DOHH2 (cell line): ENCODE measurements around the gene HORMAD2.

Experiments used
- H3F3A ChIP-seq: fragments of 200-600 bp; sonication (generic), shearing (Covaris generic); 2 replicates; pipeline ENCODE4 v1.6.0; 2016; ENCODE audit warnings: antibody characterized with exemption, mild to moderate bottlenecking; ENCODE audit not compliant: control insufficient read depth, insufficient read depth
- H3K27ac ChIP-seq: fragments of 200-600 bp; sonication (generic); 2 replicates; pipeline ENCODE4 v1.5.1; 2014; ENCODE audit warnings: low read depth, mild to moderate bottlenecking, low read length, moderate library complexity
- H3K27me3 ChIP-seq: fragments of 200-600 bp; sonication (generic); 2 replicates; pipeline ENCODE4 v1.6.1; 2014; ENCODE audit warnings: mild to moderate bottlenecking, low read length, mixed read lengths; ENCODE audit not compliant: control insufficient read depth
- H3K36me3 ChIP-seq: fragments of 200-600 bp; sonication (generic); 2 replicates; pipeline ENCODE4 v1.6.1; 2014; ENCODE audit warnings: mild to moderate bottlenecking, low read length, moderate library complexity, mixed read lengths; ENCODE audit not compliant: control insufficient read depth
- H3K4me1 ChIP-seq: fragments of 200-600 bp; sonication (generic); 2 replicates; pipeline ENCODE4 v1.6.1; 2014; ENCODE audit warnings: mild to moderate bottlenecking, low read length, mixed read lengths; ENCODE audit not compliant: control insufficient read depth
- H3K4me2 ChIP-seq: fragments of 200-600 bp; sonication (generic); 2 replicates; pipeline ENCODE4 v1.6.0; 2014; ENCODE audit warnings: mild to moderate bottlenecking, low read length, moderate library complexity
- H3K4me3 ChIP-seq: fragments of 200-600 bp; sonication (generic); 2 replicates; pipeline ENCODE4 v1.5.1; 2014; ENCODE audit warnings: mild to moderate bottlenecking, low read length, mixed read lengths
- H3K79me2 ChIP-seq: fragments of 200-600 bp; sonication (generic); 2 replicates; pipeline ENCODE4 v1.6.1; 2014; ENCODE audit warnings: mild to moderate bottlenecking, low read length, mixed read lengths; ENCODE audit not compliant: control insufficient read depth
- H3K9me2 ChIP-seq: fragments of 200-600 bp; sonication (generic); replicated peaks from 2 replicates; pipeline ENCODE4 v1.6.1; 2014; ENCODE audit warnings: mild to moderate bottlenecking, low read length, mixed read lengths; ENCODE audit not compliant: control insufficient read depth
- H3K9me3 ChIP-seq: fragments of 200-600 bp; sonication (generic); 2 replicates; pipeline ENCODE4 v1.6.1; 2014; ENCODE audit warnings: antibody characterized with exemption, low read length, mixed read lengths; ENCODE audit not compliant: control insufficient read depth, insufficient read depth
- H4K20me1 ChIP-seq: fragments of 200-600 bp; sonication (generic); 2 replicates; pipeline ENCODE4 v1.6.0; 2014; ENCODE audit warnings: low read depth, mild to moderate bottlenecking, antibody characterized with exemption, low read length, moderate library complexity; ENCODE audit not compliant: control insufficient read depth, insufficient read depth
- CTCF ChIP-seq: fragments of 200-600 bp; sonication (generic); IDR thresholded peaks from one replicate; pipeline ENCODE4 v1.5.1; 2014; ENCODE audit warnings: antibody characterized with exemption, mild to moderate bottlenecking, low read depth, low read length; ENCODE audit not compliant: poor library complexity, severe bottlenecking
- EZH2phosphoT487 ChIP-seq: fragments of 200-600 bp; sonication (generic); IDR thresholded peaks from 2 replicates; pipeline ENCODE4 v1.6.1; 2017; ENCODE audit warnings: borderline replicate concordance, mild to moderate bottlenecking, antibody characterized with exemption, low read length, moderate library complexity, mixed read lengths

Gene HORMAD2

DNA sequence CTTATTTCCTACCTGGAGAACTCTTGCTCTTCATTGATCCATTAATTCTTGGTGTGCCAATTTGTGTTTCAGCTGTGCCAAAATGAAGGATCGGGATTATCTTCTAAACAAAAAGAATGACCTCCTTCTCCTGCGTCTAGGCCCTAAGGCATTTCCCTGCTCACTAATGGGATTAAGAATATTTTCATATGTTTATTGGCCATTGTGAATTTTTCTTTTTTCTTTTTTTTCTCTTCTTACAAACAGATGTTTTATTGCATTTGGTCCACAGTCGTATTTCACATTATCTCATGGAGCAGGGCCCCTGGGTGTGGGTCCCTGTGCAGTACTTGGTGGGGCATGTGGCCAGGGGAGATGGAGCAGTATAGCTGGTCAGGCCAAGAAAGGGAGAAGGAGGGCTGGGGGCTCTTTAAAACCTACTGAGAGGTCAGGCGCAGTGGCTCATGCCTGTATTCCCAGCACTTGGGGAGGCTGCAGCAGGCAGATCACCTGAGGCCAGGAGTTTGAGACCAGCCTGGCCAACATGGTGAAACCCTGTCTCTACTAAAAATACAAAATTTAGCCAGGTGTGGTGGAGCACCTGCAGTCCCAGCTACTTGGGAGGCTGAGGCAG is 35.3 kb upstream of the HORMAD2 start:
- H3K4me3 ChIP-seq = no peak overlapping the region
- no peaks in the 10 kb centered on the region for H3K4me1 ChIP-seq
- no peaks in the 10 kb centered on the region for H3F3A ChIP-seq
- no peak overlapping the region for H3K27ac ChIP-seq
- no peak for TF ChIP-seq CTCF
- no peak for TF ChIP-seq EZH2phosphoT487
- H3K36me3 ChIP-seq = no peaks in the 10 kb centered on the region
- no peak overlapping the region for H3K4me2 ChIP-seq
- no peaks in the 10 kb centered on the region for H3K9me3 ChIP-seq
- H3K27me3 ChIP-seq = peaks cover 3% of the 10 kb centered on the region; the same call in 1 of the 2 replicates
- no peaks in the 10 kb centered on the region for H3K9me2 ChIP-seq
- no peaks in the 10 kb centered on the region for H4K20me1 ChIP-seq
- no peaks in the 10 kb centered on the region for H3K79me2 ChIP-seq

- no peaks in the 10 kb centered on the region for H3F3A ChIP-seq
- no peaks in the 10 kb centered on the region for H3K36me3 ChIP-seq
- no peaks in the 10 kb centered on the region for H3K9me2 ChIP-seq
- no peaks in the 10 kb centered on the region for H3K9me3 ChIP-seq
- H3K4me1 ChIP-seq = no peaks in the 10 kb centered on the region
- H3K4me3 ChIP-seq = no peak overlapping the region
- TF ChIP-seq CTCF = no peak
- no peak for TF ChIP-seq EZH2phosphoT487
- no peaks in the 10 kb centered on the region for H4K20me1 ChIP-seq
- H3K79me2 ChIP-seq = no peaks in the 10 kb centered on the region
- H3K27me3 ChIP-seq = peaks cover 3% of the 10 kb centered on the region; the same call in 1 of the 2 replicates
- no peak overlapping the region for H3K4me2 ChIP-seq
- no peak overlapping the region for H3K27ac ChIP-seq
These were observed 34.8 kb upstream of the HORMAD2 start for GRCh38 chr22:30045494-30045887.

- no peak overlapping the region for H3K27ac ChIP-seq
- H3K4me3 ChIP-seq = no peak overlapping the region
- TF ChIP-seq EZH2phosphoT487 (no peak), CTCF (no peak)
- no peaks in the 10 kb centered on the region for H3K9me3 ChIP-seq
- no peaks in the 10 kb centered on the region for H3F3A ChIP-seq
- H3K9me2 ChIP-seq = no peaks in the 10 kb centered on the region
- no peaks in the 10 kb centered on the region for H3K36me3 ChIP-seq
- no peaks in the 10 kb centered on the region for H3K4me1 ChIP-seq
- no peak overlapping the region for H3K4me2 ChIP-seq
- peaks cover 3% of the 10 kb centered on the region; the same call in 1 of the 2 replicates for H3K27me3 ChIP-seq
- no peaks in the 10 kb centered on the region for H4K20me1 ChIP-seq
- H3K79me2 ChIP-seq = no peaks in the 10 kb centered on the region
These were observed 34.2 kb upstream of the HORMAD2 start for GRCh38 chr22:30045901-30046715.
